ENCODE results near the gene IQSEC1.

- TF ChIP-seq ZNF217 (IDR thresholded peaks at IDR 0.05), result no peak
- TF ChIP-seq, protein P1, sequence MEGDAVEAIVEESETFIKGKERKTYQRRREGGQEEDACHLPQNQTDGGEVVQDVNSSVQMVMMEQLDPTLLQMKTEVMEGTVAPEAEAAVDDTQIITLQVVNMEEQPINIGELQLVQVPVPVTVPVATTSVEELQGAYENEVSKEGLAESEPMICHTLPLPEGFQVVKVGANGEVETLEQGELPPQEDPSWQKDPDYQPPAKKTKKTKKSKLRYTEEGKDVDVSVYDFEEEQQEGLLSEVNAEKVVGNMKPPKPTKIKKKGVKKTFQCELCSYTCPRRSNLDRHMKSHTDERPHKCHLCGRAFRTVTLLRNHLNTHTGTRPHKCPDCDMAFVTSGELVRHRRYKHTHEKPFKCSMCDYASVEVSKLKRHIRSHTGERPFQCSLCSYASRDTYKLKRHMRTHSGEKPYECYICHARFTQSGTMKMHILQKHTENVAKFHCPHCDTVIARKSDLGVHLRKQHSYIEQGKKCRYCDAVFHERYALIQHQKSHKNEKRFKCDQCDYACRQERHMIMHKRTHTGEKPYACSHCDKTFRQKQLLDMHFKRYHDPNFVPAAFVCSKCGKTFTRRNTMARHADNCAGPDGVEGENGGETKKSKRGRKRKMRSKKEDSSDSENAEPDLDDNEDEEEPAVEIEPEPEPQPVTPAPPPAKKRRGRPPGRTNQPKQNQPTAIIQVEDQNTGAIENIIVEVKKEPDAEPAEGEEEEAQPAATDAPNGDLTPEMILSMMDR (IDR thresholded peaks at IDR 0.05 in 2 of 3, conservative IDR thresholded peaks at IDR 0.05 in 1 of 3; ENCODE audit: control insufficient read depth in 2 of 3, extremely low read depth in 1 of 3, insufficient read depth in 1 of 3, low read depth in 3 of 3, low read length in 3 of 3), result no peak
Observed at GRCh38 chr3:13088028-13089006, 15.1 kb upstream of the IQSEC1 start.

Measured in GM12878 (cell line).